Activated T-cell treated with anti-CD3 and anti-CD28 coated beads for 48 hours (primary cell): ENCODE results near the gene CFAP54.

Experiments
- DNase-seq: peaks from one replicate; pipeline ENCODE4 v3.0.0-alpha.2; 2020; ENCODE audit warnings: low read depth

CFAP54 gene

GRCh38 chr12:96749999-96750398, 260.6 kb downstream of the CFAP54 start:
- no peak for DNase-seq

- DNase-seq, result no peak
Measured at GRCh38 chr12:96751626-96752025, 262.2 kb downstream of the CFAP54 start.

- no peak for DNase-seq
Measured at GRCh38 chr12:96752211-96752610, 262.8 kb downstream of the CFAP54 start.

- no peak for DNase-seq
Measured at GRCh38 chr12:96766232-96766631, 276.9 kb downstream of the CFAP54 start.

- no peak for DNase-seq
Measured at GRCh38 chr12:96769400-96769799, 280.0 kb downstream of the CFAP54 start.

GRCh38 chr12:96770219-96771102, 281.1 kb downstream of the CFAP54 start:
- DNase-seq, result no peak

- DNase-seq, result no peak
Measured at GRCh38 chr12:96773031-96773430, 283.7 kb downstream of the CFAP54 start.

- no peak for DNase-seq
Measured at GRCh38 chr12:96774496-96775256, 285.3 kb downstream of the CFAP54 start.

- no peak for DNase-seq
Measured at GRCh38 chr12:96776908-96777307, 287.5 kb downstream of the CFAP54 start.

- no peak for DNase-seq
Measured at GRCh38 chr12:96780330-96780729, 291.0 kb downstream of the CFAP54 start.

GRCh38 chr12:96786791-96787190, 297.4 kb downstream of the CFAP54 start:
- DNase-seq, result no peak

- no peak for DNase-seq
Measured at GRCh38 chr12:96803969-96804368, 314.6 kb downstream of the CFAP54 start.

GRCh38 chr12:96806272-96806671, 316.9 kb downstream of the CFAP54 start:
- DNase-seq, result no peak

GRCh38 chr12:96807741-96808140, 318.4 kb downstream of the CFAP54 start:
- DNase-seq, result no peak

- no peak for DNase-seq
Measured at GRCh38 chr12:96808587-96808986, 319.2 kb downstream of the CFAP54 start.

- DNase-seq, result no peak
Measured at GRCh38 chr12:96809522-96809921, 320.1 kb downstream of the CFAP54 start.

- no peak for DNase-seq
Measured at GRCh38 chr12:96810057-96810456, 320.7 kb downstream of the CFAP54 start.

- no peak for DNase-seq
Measured at GRCh38 chr12:96810477-96810876, 321.1 kb downstream of the CFAP54 start.

- DNase-seq, result no peak
Measured at GRCh38 chr12:96811083-96811482, 321.7 kb downstream of the CFAP54 start.

GRCh38 chr12:96812153-96812552, 322.8 kb downstream of the CFAP54 start:
- no peak for DNase-seq

- DNase-seq, result no peak
Measured at GRCh38 chr12:96814200-96814599, 324.8 kb downstream of the CFAP54 start.

- DNase-seq, result no peak
Measured at GRCh38 chr12:96821592-96821991, 332.2 kb downstream of the CFAP54 start.

GRCh38 chr12:96822641-96823040, 333.3 kb downstream of the CFAP54 start:
- no peak for DNase-seq
